GM19397 (cell line): ENCODE measurements around the gene ZNF827.

Experiments
- ATAC-seq: cut with Tn5 transposase; IDR thresholded peaks from one replicate; pipeline ENCODE4 v1.9.1; 2021; ENCODE audit warnings: mild to moderate bottlenecking, moderate library complexity; ENCODE audit not compliant: unreplicated experiment

The ZNF827 gene

GRCh38 chr4:145895056-145895455 lies 43.6 kb downstream of the ZNF827 start:
- no peak for ATAC-seq

DNA sequence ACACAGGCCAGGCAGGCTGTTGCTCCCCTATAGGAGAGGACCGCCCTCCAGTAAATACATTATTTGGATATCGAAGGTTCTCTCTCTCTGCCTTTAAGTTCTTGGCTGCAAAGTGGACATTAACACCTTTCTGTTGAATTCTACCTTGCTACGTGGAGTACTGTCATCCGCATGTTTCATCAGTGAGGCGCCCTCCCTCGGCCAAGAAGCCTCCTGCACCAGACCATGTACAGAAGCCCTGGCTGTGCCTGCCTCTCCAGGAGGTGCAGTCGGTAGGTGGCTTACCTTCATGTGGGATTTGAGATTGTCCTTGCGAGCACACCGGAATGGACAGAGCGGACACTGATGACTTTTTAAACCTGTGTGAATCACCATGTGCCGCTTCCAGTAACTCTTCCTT lies 46.7 kb downstream of the ZNF827 start:
- no peak for ATAC-seq

GRCh38 chr4:145890689-145891088 lies 47.9 kb downstream of the ZNF827 start:
- ATAC-seq: no peak

DNA sequence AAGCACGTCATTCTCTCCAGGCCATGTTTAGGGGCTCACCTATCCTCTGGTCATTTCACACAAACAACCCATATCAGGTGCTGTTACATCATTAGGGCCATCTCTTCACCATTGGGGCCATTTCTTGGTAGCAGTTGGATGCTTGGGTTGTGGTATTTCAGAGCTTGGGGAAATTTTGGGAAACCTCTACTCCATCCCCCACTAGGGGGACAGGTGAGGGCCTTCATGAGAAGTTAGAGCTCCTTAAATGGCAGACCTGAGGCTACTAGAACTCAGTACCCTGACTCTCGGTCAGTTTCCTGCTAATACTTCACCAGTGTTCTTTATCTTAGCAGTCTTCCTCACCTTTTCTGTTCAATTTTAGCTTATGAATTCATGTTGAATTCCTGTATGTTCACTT lies 50.2 kb downstream of the ZNF827 start:
- ATAC-seq: no peak

GRCh38 chr4:145887241-145887991 lies 51.2 kb downstream of the ZNF827 start:
- ATAC-seq: peak; percentile 42

DNA sequence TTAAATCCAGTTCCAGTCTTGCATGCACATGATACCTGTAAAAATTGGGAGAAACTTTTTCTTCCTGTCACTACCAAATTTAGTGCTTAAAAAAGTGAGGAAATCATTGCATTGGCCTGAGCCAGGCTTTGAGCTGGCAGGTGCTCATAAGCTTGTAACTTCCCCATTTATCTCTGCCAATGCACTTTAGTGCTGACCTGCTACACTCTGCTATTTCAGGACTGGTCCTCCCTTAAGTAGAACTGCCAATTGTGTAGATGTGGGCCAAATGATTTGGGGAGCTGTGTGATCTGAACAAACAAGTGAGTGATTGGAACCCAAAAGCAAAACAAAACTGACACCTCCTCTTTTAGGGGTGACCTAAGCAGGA lies 51.8 kb downstream of the ZNF827 start:
- no peak for ATAC-seq

DNA sequence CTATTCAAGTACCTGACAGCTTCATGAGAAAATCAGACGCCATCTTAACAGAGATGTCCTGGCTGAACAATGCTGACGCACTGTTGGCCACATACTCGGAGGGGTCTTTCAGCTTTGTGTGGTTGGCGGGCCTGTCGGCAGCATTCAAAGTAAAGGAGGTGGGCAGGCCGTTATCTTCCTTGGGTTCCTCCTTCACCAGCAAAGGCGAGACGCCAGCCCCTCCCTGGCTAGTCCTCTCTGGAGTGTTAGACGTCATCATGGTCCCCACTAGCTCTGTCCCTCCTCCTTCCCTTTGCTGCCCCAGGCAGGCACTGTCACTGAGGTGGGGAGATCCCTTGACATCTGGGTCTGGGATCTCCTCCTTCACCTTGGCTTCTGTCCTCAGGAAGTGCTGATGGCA lies 53.0 kb downstream of the ZNF827 start:
- no peak for ATAC-seq

GRCh38 chr4:145884775-145885174 lies 53.8 kb downstream of the ZNF827 start:
- no peak for ATAC-seq

- no peak for ATAC-seq
Observed at GRCh38 chr4:145883101-145883694, 55.4 kb downstream of the ZNF827 start.

GRCh38 chr4:145882604-145883003 lies 56.0 kb downstream of the ZNF827 start:
- no peak for ATAC-seq

DNA sequence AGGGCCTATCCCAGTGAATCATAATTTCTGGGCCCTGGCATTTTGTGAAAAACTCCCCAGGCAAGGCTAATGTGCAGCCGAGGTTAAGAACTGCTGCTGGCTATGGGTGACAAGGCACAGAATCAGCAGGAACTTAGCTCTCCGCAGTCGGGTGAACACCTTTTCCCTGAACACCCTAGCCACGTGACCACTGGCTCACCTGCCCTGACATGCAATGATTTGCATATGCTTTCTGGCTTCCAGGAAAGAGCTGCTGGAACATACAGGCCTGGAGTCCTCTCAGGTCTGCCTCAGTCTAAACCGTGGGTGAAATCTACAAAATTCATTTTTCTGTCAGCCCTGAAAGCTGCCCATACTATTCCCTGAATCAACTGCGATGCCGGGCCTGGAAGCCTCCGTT lies 56.6 kb downstream of the ZNF827 start:
- peak; percentile 67 for ATAC-seq

DNA sequence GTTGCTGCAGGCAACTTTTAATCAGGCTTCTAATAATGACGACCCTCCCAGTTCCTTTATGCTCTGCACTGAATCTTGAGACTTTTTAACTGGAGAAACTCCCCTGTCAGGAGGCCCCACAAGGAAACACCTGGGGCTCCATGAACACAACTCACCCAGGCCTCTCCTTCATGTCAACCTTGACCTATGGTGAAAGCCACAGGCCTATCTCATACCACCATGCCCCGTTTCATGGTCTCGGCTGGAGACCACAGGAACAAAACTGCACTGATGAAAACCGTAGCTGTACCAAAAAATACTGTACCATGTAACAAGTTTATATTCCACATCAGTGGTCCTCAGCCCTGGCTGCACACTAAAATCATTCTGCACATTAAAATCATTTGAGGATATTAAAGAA lies 57.0 kb downstream of the ZNF827 start:
- peak; percentile 53 for ATAC-seq

GRCh38 chr4:145880355-145880960 lies 58.2 kb downstream of the ZNF827 start:
- ATAC-seq: no peak

- no peak for ATAC-seq
Observed at GRCh38 chr4:145879598-145879997, 59.0 kb downstream of the ZNF827 start.

GRCh38 chr4:145878501-145879435 lies 59.9 kb downstream of the ZNF827 start:
- ATAC-seq: no peak

DNA sequence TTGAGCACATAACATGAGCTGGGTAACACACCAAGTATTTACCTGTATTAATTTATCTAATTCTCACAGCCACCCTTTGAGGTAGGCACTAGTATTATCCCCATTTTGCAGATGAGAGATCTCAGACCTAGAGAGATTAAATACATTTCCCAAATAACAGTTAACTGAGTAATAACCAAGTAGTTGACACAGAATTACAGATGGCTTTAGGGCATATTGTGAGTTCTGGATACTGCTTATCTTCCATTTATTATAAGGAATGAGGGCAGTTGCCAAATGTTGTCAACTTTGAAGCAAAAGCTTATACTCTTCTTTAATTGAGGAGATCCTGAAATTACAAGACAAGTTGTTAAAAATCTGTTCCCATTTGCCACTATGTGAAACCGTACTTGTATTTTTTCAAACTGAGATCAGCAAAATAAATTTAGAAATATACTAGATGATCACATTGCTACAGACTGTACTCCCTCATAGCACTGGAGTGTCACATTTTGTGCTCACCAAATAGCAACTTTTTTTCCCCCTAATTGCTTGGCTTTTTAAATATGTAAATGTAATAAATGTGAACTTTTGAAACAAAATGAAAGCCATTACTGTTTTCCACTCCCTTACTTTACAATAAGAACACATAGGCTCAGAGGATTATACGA lies 62.0 kb downstream of the ZNF827 start:
- ATAC-seq: no peak

GRCh38 chr4:145873901-145874300 lies 64.7 kb downstream of the ZNF827 start:
- ATAC-seq: no peak

- no peak for ATAC-seq
Observed at GRCh38 chr4:145871209-145871608, 67.4 kb downstream of the ZNF827 start.

DNA sequence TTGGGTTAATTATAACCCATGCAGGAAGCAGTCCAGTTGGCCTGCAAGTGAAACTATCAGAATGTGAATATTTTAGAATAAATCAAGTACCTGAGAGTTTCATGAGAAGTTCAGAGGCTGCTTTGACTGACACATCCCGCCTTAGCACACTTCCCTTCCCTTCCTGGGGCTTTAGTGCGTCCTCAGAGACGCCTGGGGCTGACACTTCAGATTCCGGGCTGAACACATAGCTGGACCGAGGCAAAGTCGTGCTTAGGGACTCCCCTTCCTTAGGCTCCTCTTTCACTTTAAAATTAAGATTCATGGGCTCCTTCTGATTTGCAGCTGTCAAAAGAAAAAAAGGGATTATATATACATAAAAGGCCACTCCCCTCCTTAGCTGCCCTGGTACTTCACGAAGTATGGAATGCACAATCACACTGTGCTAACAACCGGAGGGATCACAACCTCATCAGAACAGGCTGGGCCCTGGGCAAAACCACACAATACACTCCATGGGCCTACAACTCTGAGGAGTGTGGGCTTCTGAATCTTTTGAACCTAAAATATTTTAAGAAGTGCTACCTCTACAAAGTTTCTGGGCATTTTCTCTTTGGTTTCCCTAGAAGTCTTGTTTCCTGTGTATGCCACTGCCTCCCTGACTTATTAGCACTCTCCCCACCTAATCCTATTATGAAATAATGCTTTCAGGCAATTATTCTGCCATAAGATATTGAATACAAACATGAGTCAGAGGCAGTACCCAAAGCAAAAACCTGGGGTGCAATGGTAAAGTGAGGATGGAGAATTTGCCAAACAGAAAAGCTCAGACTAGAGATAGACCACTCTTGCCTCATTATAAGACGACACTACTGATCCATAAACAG lies 68.2 kb downstream of the ZNF827 start:
- no peak for ATAC-seq
